Right ventricle myocardium superior (tissue), 1 donor: ENCODE data around the gene NBDY. TPM values are rescaled to one million over a fixed set of nuclear protein-coding genes. Genes with fewer than 3 reads are reported as not detected.
"Not testable (repeated sequence)": the region's sequence is repeated elsewhere in the genome, so short reads cannot be mapped to it uniquely, and the experiment has no call there.

Source experiments
- ATAC-seq: fragments of 200-7000 bp; cut with Tn5 transposase; one replicate; pipeline ENCODE4 v1.9.1; 2020; ENCODE audit warnings: mild to moderate bottlenecking; ENCODE audit not compliant: poor library complexity
- DNase-seq: peaks from one replicate; pipeline ENCODE4 v3.0.0-alpha.2; 2020
- intact Hi-C: fragments of 100-400 bp; cut with DNase I; formaldehyde crosslinking; loops from one replicate; pipeline ENCODE4 v1.11.2; 2022
- total RNA-seq: library from RNA; stranded (reverse); fragmentation: NEBNext Ultra II Directional; extraction: Animal tissue kit (Norgen Biotek cat#: 25700); gene quantifications from one replicate; pipeline ENCODE4 v1.2.1, GENCODE V29; 2021
- donor health status: DM: no; HTN: yes; CAD: no; lungs with severe emphysema.

NBDY gene
- total RNA-seq, 1 donor from 2014 or later, result 22.3 TPM

GRCh38 chrX:56762707-56763555 lies 33.9 kb downstream of the NBDY start:
- no peak for DNase-seq
- intact Hi-C loops, result no loop called here

GRCh38 chrX:56763556-56764152 lies 34.6 kb downstream of the NBDY start:
- no peak for ATAC-seq
- DNase-seq, result no peak
- intact Hi-C loops, result no loop called here

More at GRCh38 chrX:56762707-56763555, 33.9 kb downstream of the NBDY start:
- ATAC-seq, result no peak

- intact Hi-C loops, result no loop called here
- no peak for DNase-seq
These were observed 35.3 kb downstream of the NBDY start for GRCh38 chrX:56764153-56764974.

GRCh38 chrX:56764975-56765791 lies 36.1 kb downstream of the NBDY start:
- DNase-seq, result no peak
- intact Hi-C loops, result no loop called here
- ATAC-seq, result peak; percentile 4

More at GRCh38 chrX:56764153-56764974, 35.3 kb downstream of the NBDY start:
- ATAC-seq, result peak; percentile 80

GRCh38 chrX:56765811-56766553 lies 36.9 kb downstream of the NBDY start:
- intact Hi-C loops, result no loop called here
- no peak for ATAC-seq
- DNase-seq, result no peak

- intact Hi-C loops, result no loop called here
- DNase-seq (no peak), ATAC-seq (no peak)
These were observed 37.7 kb downstream of the NBDY start for GRCh38 chrX:56766554-56767347.

GRCh38 chrX:56767348-56768119 lies 38.5 kb downstream of the NBDY start:
- DNase-seq, ATAC-seq, intact Hi-C loops: not testable (repeated sequence)

GRCh38 chrX:56768120-56768660 lies 39.1 kb downstream of the NBDY start:
- DNase-seq, ATAC-seq, intact Hi-C loops: not testable (repeated sequence)

- DNase-seq, intact Hi-C loops: not testable (repeated sequence)
- ATAC-seq, result peak; percentile 18
These were observed 43.9 kb downstream of the NBDY start for GRCh38 chrX:56772675-56773521.

GRCh38 chrX:56773522-56774060 lies 44.5 kb downstream of the NBDY start:
- intact Hi-C loops, DNase-seq, ATAC-seq: not testable (repeated sequence)

- peak; percentile 31 for ATAC-seq
- DNase-seq, intact Hi-C loops: not testable (repeated sequence)
These were observed 49.3 kb downstream of the NBDY start for GRCh38 chrX:56778099-56778923.

GRCh38 chrX:56778924-56779468 lies 50.0 kb downstream of the NBDY start:
- ATAC-seq, DNase-seq, intact Hi-C loops: not testable (repeated sequence)
